ENCODE data around the gene FSTL4. TPM values are rescaled to one million over a fixed set of nuclear protein-coding genes. Genes with fewer than 3 reads are reported as not detected.

The FSTL4 gene
- total RNA-seq, 2 donors from 2014 or later: 4.5 to 10.1 TPM

Small RNA genes lying within 50 kb of the gene (microRNA-seq; reads per million reads assigned to microRNA genes)
- not detected for gene MIR1289-2

Small RNA genes lying within 50 kb of the gene (small RNA-seq; reads per million reads assigned to genes)
- 0 reads per million in 2 donors for gene MIR1289-2

All from prostate gland (tissue), 2 donors.